ENCODE measurements around the gene APOB. TPM values are rescaled to one million over a fixed set of nuclear protein-coding genes. Genes with fewer than 3 reads are reported as not detected.

APOB gene
- polyA plus RNA-seq, 1 donor from 2014 or later = not detected

DNA sequence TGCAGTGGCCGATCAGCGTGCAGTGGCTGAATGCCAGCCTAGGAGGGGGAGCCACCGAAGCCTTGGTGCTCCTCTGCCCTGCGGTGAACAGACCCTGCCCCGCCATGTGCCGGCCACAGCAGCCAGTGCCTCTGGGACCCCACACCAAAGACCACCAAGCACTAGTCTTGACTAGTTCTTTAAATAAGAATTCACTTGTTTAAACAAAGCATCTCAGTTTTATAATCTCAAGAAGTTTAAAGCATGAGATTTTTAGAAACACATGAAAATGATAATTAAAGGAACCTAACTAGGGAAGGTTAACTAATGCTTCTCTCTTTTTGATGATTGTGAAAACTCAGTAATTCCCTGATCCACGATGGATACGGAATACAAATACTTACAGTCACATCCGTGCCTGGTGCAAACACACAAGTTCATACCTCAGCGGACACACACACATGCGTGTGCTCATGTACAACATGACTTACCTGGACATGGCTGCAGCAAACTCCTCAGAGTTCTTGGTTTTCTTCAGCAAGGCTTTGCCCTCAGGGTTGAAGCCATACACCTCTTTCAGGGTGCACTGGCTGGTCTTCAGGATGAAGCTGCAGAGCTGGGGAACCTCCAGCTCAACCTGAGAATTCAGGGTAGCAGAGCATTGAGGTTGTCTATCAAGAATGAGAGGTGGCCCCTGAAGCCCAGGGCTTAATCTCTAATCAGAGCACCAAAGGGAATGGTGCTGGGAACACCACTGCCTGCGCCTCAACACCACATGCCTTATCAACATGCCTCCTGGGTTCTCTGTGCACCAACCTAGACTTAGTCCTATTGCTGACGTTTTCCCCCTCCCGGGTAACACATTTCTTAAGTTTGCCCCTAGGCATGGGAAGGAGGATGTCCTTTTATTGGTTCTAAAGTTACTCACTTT is 3.1 kb downstream of the APOB start:
- Mint-ChIP-seq H3K9me3 (peaks cover 0 to 6% (median 0%) of the 10 kb centered on the region in 3 donors), H3K4me1 (peaks cover 0 to 3% (median 3%) of the 10 kb centered on the region in 3 donors), H3K36me3 (no peaks in the 10 kb centered on the region), H3K4me3 (no peak overlapping the region), H3K27me3 (peaks cover 17% of the 10 kb centered on the region), H3K27ac (no peak overlapping the region)

DNA sequence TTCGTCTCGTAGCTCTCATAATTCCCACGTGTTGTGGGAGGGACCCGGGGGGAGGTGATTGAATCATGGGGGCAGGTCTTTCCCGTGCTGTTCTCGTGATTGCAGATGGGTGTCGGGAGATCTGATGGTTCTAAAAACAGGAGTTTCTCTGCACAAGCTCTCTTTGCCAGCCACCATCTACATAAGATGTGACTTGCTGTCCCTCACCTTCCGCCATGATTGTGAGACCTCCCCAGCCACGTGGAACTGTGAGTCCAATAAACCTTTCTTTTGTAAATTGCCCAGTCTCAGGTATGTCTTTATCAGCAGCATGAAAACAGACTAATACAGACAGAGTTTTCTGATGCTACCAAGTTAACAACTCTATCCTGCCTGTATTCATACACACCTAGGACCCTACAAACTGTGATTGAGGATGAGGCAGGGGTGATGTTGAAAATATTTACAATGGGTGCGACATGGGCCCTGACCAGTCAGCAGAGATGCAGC is 3.9 kb downstream of the APOB start:
- peaks cover 0 to 3% (median 3%) of the 10 kb centered on the region in 3 donors for H3K4me1 Mint-ChIP-seq
- H3K9me3 Mint-ChIP-seq = peaks cover 0 to 6% (median 0%) of the 10 kb centered on the region in 3 donors
- H3K4me3 Mint-ChIP-seq = no peak overlapping the region
- H3K27me3 Mint-ChIP-seq = peaks cover 17% of the 10 kb centered on the region
- no peaks in the 10 kb centered on the region for H3K36me3 Mint-ChIP-seq
- H3K27ac Mint-ChIP-seq = no peak overlapping the region

DNA sequence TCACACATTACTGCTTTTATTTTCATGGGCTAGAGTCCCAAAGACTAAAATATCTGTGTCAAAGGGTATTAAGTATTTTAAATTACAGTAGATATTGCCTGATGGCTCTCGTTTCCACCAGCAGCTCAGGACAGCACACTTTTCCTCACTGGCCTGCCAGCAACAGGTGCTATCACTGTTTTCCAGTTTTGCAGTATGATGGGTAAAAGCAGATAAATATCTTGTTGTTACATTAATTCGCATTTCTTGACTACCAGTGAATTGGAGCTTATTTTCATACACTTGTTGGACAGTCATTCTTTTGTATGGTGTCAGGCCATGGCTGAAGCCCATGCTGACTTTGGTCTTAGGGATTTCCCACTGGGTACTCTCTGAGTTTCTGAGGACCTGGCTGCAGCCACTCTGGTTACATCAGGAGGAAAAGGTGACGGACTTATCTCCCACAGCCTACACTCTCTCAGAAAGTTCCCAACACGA is 4.8 kb downstream of the APOB start:
- Mint-ChIP-seq H3K27ac (no peak overlapping the region), H3K4me3 (no peak overlapping the region), H3K4me1 (peaks cover 0 to 3% (median 3%) of the 10 kb centered on the region in 3 donors)

DNA sequence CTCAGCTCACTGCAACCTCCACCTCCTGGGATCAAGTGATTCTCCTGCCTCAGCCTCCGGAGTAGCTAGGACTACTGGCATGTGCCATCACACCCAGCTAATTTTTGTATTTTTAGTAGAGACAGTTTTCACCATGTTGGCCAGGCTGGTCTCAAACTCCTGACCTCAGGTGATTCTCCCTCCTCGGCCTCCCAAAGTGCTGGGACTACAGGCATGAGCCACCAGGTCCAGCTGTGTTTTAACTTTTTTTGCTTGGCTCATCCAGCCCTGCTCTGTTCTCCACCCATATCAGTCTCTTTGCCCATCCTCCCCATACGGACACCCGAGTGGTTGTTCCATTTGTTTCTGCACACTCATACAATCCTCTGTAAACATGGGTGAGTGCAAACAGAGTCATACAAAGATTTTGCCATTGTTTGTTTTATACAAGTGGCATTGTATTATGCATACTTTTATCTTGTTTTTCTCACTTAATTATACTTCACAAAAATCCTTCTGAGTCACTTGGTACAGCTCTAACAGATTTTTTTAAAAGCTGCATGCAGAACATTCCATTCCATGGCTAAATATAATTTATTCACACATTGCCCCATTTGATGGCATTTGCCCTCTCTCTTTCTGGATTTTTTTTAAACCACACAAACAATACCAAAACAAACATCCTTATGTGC is 5.3 kb downstream of the APOB start:
- Mint-ChIP-seq H3K27me3 (peaks cover 10% of the 10 kb centered on the region), H3K4me3 (no peak overlapping the region), H3K9me3 (peaks cover 0 to 6% (median 0%) of the 10 kb centered on the region in 3 donors), H3K4me1 (peaks cover 0 to 3% (median 3%) of the 10 kb centered on the region in 3 donors), H3K27ac (no peak overlapping the region), H3K36me3 (no peaks in the 10 kb centered on the region)

More for the DNA sequence above, 4.8 kb downstream of the APOB start:
- H3K27me3 Mint-ChIP-seq = peaks cover 10% of the 10 kb centered on the region
- H3K9me3 Mint-ChIP-seq = peaks cover 0 to 6% (median 0%) of the 10 kb centered on the region in 3 donors
- H3K36me3 Mint-ChIP-seq = no peaks in the 10 kb centered on the region

DNA sequence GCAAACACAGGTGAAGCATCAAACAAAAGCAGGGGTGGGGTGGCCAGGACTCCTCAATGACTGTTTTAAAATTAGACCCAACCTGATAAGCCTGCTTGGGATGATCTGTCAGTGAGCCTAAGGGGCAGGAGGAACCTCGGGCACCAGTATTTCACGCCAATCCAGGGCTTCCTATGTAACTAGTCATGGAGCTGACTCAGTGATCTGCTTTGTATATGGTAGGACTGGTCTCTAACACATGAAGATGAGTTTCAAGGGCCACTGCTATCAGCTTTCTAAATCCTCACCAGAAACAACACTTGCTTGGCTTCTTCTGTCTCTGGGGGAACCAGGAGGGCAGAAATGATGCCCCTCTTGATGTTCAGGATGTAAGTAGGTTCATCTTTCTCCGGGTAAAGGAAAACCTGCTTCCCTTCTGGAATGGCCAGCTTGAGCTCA is 6.2 kb downstream of the APOB start:
- Mint-ChIP-seq H3K4me3 (no peak overlapping the region), H3K4me1 (no peaks in the 10 kb centered on the region), H3K36me3 (no peaks in the 10 kb centered on the region), H3K27ac (no peak overlapping the region), H3K27me3 (peaks cover 5% of the 10 kb centered on the region), H3K9me3 (peaks cover 0 to 6% (median 0%) of the 10 kb centered on the region in 3 donors)

DNA sequence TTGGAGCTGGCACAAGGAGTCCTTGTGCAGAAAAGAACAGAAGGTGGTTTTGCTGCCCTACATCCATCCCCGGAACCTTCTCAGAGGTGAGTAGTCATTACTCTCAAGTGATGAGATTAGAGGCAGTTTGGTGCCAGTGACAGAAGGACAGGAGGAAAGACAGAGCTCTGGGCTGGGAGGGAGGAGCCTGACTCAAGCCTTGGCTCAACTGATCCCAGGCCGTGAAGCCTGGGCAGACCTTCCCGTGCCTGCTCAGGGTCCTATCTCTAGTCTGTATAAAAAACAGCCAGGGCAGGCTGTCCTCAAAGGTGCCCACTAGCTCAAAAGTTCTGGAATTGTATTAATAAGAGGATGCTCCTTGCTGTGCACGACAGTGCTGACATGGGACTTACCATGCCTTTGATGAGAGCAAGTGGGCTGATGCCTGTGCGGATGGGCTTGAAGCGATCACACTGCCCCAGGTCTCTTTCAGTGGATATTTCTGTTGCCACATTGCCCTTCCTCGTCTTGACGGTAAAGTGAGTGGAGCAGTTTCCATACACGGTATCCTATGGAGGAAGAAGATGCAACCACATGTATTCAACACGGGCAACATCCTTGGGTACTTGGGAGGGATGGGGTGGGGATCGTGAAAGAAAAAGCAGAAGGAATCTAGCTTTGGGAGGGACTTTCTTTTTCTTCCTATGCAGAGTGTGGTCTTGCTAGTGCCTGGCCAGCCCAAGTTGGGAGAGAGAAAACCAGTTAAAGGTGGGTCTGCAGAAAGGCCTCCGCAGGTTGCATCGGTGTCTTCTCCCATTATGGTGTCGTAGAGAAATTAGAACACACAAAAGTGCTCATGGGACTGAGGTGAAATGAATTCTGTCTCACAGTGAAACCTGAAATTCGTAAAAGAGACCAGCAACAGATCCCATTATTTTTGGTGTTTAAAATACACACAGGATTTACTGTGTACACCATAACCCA is 6.9 kb downstream of the APOB start:
- H3K27ac Mint-ChIP-seq = no peak overlapping the region
- H3K27me3 Mint-ChIP-seq = peaks cover 5% of the 10 kb centered on the region
- no peaks in the 10 kb centered on the region for H3K36me3 Mint-ChIP-seq
- H3K4me1 Mint-ChIP-seq = no peaks in the 10 kb centered on the region
- H3K4me3 Mint-ChIP-seq = no peak overlapping the region
- peaks cover 0 to 6% (median 0%) of the 10 kb centered on the region in 3 donors for H3K9me3 Mint-ChIP-seq

DNA sequence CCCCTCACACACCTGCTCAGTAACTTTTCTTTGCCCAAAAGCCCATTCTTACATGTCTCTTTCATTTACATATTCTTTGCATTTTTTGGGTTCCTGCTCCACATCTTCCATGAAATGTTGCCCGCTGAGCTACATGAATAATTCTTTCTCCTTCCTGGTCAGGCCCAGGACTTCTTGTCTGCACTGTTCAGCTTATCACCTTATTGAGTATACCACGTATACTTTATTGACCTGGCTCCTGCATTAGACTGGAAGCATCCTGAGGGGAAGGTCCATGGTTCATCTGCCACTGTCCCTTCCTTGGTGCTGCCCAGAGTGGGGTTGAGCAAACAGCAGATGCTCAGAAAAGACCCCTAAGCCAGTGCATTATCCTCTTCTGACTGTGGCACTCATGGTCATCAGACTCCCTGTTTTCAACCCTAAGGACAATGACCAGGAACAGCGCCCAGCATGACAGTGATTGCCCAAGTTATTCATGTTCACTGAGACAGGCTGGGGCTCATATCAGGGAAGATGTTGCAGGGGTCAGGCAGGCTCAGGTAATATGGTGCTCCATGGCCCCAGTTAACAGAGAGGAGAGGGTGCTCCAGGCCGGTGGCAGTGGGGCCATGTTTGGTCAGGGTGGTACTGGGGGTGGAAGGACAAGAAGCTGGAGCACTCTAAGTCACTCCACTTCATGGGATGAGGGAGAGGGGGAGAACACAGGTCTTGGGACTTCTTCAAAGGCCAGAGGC is 7.7 kb downstream of the APOB start:
- Mint-ChIP-seq H3K27ac (no peak overlapping the region), H3K27me3 (peaks cover 5% of the 10 kb centered on the region), H3K9me3 (peaks cover 0 to 6% (median 0%) of the 10 kb centered on the region in 3 donors), H3K36me3 (no peaks in the 10 kb centered on the region), H3K4me1 (no peaks in the 10 kb centered on the region), H3K4me3 (no peak overlapping the region)

DNA sequence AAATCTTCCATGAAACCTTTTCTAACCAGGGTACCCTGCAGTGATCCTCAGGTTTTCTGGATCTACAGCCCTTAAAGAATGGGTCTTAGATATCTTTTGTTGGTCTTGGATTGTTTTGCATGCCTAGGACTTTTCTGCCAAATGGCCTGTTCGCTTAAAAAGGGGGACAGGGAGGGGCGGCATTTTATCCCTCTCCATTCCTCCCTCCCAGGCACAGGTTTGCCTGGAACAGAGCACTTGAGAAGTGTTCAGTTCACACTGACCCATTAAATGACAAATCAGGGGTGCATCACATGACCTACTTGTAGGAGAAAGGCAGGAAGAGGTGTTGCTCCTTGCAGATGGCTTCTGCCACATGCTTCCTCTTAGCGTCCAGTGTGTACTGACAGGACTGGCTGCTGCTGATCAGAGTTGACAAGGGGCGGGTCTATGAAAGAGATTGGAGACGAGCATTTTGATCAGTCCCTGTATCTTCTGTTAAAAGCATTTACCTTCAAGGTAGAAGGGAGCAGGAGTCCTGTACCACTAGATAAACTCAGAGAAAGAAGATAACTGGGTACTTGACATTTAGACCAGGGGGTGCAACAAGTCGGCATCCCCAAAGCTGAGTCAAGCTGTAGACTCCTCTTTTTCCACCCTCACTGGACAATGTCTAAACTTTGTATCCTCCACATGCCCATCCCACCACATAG is 8.4 kb downstream of the APOB start:
- no peaks in the 10 kb centered on the region for H3K36me3 Mint-ChIP-seq
- peaks cover 0 to 6% (median 0%) of the 10 kb centered on the region in 3 donors for H3K9me3 Mint-ChIP-seq
- no peak overlapping the region for H3K27ac Mint-ChIP-seq
- H3K4me1 Mint-ChIP-seq = no peaks in the 10 kb centered on the region
- H3K27me3 Mint-ChIP-seq = peaks cover 3% of the 10 kb centered on the region
- H3K4me3 Mint-ChIP-seq = no peak overlapping the region

DNA sequence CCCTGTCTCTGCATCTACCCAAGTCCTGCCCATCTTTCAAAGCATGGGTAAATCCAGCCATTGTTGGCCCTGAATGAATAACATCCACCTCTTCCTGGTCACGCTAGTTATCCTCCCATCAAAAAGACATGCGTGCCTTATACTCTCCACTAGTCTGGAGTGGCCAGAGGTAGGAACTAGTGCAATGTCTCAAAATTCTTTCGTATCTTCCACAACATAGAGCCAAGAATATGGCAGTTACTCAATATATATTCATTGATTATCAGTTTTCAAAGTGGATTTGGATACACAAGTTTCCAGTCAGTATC is 8.9 kb downstream of the APOB start:
- Mint-ChIP-seq H3K27me3 (peaks cover 3% of the 10 kb centered on the region), H3K4me3 (no peak overlapping the region), H3K9me3 (peaks cover 0 to 6% (median 0%) of the 10 kb centered on the region in 3 donors), H3K36me3 (no peaks in the 10 kb centered on the region), H3K4me1 (no peaks in the 10 kb centered on the region), H3K27ac (no peak overlapping the region)

DNA sequence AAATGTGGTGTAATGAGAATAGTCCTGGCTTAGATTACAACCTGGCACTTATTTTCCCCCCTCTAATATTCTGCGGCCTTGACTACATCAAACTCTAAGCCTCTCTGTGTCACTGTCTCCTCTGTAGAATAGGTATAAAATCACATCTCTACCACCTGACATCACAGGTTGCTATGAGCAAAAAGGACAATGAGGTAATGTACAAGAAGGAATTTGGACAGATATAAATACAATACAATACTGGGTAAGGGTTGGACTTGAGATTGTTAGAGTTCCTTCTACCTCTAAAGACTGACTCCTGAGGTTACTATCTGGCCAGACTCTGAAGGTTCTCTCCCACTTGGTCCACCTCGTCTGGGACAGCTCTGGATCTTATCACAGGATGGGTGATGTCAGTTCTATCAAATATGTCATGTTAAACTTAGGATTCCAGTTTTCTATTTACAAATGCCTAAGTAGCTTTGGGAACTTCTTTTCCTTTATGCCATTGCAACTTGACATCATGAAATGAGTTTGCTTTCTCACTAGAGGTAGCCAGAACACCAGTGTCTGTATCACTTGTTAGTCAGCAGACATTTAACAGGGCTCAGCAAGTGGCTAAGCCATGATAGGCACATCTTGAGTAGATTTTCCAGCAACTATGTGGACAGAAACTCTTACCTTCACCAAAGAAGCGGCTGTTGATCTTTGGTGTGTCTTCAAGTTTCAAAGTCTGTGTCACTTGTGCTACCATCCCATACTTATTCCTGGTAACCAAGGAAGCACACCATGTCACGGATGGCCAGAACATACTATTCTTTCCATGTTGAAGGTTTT is 9.5 kb downstream of the APOB start:
- Mint-ChIP-seq H3K27me3 (peaks cover 3% of the 10 kb centered on the region), H3K36me3 (no peaks in the 10 kb centered on the region), H3K27ac (no peak overlapping the region), H3K9me3 (peaks cover 0 to 6% (median 0%) of the 10 kb centered on the region in 3 donors), H3K4me1 (no peaks in the 10 kb centered on the region), H3K4me3 (no peak overlapping the region)

DNA sequence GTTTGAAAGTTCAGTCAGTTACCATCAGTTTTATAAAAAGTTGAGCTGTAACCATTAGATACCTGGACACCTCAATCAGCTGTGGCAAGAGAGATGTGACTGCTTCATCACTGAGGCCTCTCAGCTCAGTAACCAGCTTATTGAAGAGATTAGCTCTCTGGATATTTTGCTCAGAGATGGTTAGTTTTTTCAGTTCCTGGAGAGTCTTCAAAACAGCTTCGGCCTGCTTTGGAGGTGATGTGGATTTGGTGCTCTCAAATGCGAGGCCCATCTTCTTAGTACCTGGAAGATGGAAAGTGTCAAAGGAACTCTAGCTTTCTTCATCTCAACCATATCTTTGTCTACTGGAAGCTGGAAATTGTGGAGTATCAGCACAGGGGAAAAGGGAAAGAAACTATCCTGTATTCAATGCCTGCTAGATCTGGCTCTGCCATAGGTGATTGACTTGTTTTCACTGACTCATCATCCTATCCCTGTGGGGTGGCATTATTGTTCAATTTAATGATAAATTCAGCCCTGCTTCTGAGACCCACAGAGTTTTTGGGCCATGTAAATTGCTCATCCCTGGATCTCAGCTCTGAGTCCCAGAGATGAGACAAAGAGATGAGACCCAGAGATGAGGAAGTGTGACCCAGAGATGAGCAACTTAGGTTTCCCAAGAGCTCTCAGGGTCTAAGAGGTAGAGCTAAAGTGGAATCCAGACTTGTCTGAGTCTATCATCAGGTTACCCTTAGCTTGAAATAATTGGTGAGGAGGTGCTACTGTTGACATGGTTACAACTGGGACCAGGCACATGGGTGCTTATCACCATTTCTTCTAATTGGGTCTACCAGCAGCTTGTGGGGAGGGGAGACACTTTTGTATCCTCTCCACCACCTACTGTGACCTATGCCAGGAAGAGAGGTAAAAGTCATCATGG is 10.4 kb downstream of the APOB start:
- Mint-ChIP-seq H3K4me3 (no peak overlapping the region), H3K4me1 (no peaks in the 10 kb centered on the region), H3K36me3 (no peaks in the 10 kb centered on the region), H3K27me3 (peaks cover 3% of the 10 kb centered on the region), H3K27ac (no peak overlapping the region), H3K9me3 (peaks cover 0 to 6% (median 0%) of the 10 kb centered on the region in 3 donors)

Measured in IgD-negative memory B cell (primary cell).